Endothelial cell (in vitro differentiated cells): Measurements from ENCODE around the gene UNC119B. TPM values are rescaled to one million over a fixed set of nuclear protein-coding genes. Genes with fewer than 3 reads are reported as not detected.

Experiments used
- DNase-seq: peaks from one replicate; pipeline ENCODE4 v3.0.0; 2021; ENCODE audit warnings: low spot score
- H3K27ac Mint-ChIP-seq: one replicate; pipeline ENCODE4 v1.8.0; 2021; ENCODE audit warnings: mixed read lengths, inconsistent platforms; ENCODE audit not compliant: unreplicated experiment
- H3K27me3 Mint-ChIP-seq: one replicate; pipeline ENCODE4 v1.8.0; 2021; ENCODE audit warnings: mild to moderate bottlenecking, moderate library complexity, mixed read lengths, inconsistent platforms; ENCODE audit not compliant: unreplicated experiment
- H3K36me3 Mint-ChIP-seq: one replicate; pipeline ENCODE4 v1.8.0; 2021; ENCODE audit warnings: mild to moderate bottlenecking, low read depth, mixed read lengths, inconsistent platforms; ENCODE audit not compliant: unreplicated experiment
- H3K4me1 Mint-ChIP-seq: one replicate; pipeline ENCODE4 v1.8.0; 2021; ENCODE audit warnings: mild to moderate bottlenecking, mixed read lengths, inconsistent platforms; ENCODE audit not compliant: unreplicated experiment
- H3K4me3 Mint-ChIP-seq: one replicate; pipeline ENCODE4 v1.8.0; 2021; ENCODE audit warnings: mild to moderate bottlenecking, mixed read lengths, inconsistent platforms; ENCODE audit not compliant: unreplicated experiment
- H3K9me3 Mint-ChIP-seq: one replicate; pipeline ENCODE4 v1.8.0; 2021; ENCODE audit warnings: mixed read lengths, inconsistent platforms; ENCODE audit not compliant: unreplicated experiment
- CTCF ChIP-seq: fragments of 200-600 bp; sonication (generic); IDR thresholded peaks from one replicate; pipeline ENCODE4 v1.5.0; 2021; ENCODE audit warnings: antibody characterized with exemption; ENCODE audit not compliant: unreplicated experiment
- long read RNA-seq: library from polyadenylated mRNA; unstranded; transcript quantifications from one replicate; pipeline ENCODE4 v2.0.0, GENCODE V29; 2020; ENCODE audit not compliant: unreplicated experiment
- total RNA-seq: library from RNA; stranded (reverse); fragmentation: NEBNext Ultra II Directional; extraction: Animal tissue kit (Norgen Biotek cat#: 25700); gene quantifications from one replicate; pipeline ENCODE4 v1.2.1, GENCODE V29; 2021; ENCODE audit not compliant: unreplicated experiment

UNC119B gene
- 35.0 TPM for total RNA-seq
- long read RNA-seq = 0 reads

DNA sequence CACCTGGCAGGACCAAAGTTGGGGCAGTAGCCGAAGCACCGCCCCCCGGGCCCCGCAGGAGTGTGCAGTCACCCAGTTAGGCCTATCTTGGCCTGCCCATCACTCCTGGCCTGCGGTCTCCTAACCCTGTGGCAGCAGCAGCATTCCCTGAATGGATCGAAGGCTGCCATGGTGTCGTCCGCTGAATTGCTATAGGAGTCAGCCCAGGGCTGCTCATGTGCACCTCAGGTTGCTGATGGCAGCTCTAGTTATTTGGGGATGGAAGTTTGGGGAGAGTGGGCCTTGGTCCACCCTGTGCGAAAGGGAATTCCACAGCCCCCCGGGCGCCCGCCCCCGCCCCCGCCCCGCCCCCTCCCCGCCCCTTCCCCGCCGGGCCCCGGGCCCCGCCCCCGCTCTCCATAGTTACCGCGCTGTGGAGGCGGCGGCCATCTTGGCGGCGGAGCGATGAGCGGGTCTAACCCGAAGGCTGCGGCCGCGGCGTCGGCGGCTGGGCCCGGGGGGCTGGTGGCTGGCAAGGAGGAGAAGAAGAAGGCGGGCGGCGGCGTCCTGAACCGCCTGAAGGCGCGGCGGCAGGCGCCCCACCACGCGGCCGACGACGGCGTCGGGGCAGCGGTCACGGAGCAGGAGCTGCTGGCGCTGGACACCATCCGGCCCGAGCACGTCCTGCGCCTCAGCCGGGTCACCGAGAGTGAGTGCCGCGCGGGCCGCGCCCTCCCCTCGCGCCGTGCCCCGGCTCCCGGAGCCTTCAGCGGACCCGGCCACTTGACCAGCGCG lies at the start of gene UNC119B:
Gene UNC119B, plus strand, starts transcription at position 428 of the 774 bp plus-strand sequence. Its CDS starts 17 bp downstream, at position 445.
- Mint-ChIP-seq H3K9me3 (no peaks in the 10 kb centered on the region), H3K27me3 (peaks cover 12% of the 10 kb centered on the region), H3K36me3 (peaks cover 3% of the 10 kb centered on the region), H3K4me1 (peaks cover 15% of the 10 kb centered on the region), H3K27ac (peak within 1 kb of the TSS; percentile 78), H3K4me3 (peak within 1 kb of the TSS; percentile 90)
- peak; percentile 75 for DNase-seq
- TF ChIP-seq CTCF = no peak

DNA sequence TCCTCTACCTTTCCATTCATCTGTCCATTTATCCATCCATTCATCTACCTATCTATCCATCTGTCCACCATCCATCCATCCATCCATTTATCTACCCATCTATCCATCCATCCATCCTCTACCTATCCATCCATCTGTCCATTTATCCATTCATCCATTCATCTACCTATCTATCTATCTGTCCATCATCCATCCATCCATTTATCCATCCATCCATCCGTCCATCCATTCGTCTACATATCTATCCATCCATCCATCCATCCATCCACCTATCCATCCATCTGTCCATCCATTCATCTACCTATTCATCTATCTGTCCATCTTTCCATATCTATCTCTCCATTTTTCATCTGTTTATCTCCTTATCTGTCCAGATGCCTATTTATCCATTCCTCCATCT lies 48.8 kb upstream of the UNC119B start:
- no peak for DNase-seq
- no peak overlapping the region for H3K4me3 Mint-ChIP-seq
- TF ChIP-seq CTCF = no peak
- H3K4me1 Mint-ChIP-seq = no peaks in the 10 kb centered on the region
- H3K27ac Mint-ChIP-seq = no peak overlapping the region
- H3K27me3 Mint-ChIP-seq = no peaks in the 10 kb centered on the region
- H3K36me3 Mint-ChIP-seq = no peaks in the 10 kb centered on the region
- H3K9me3 Mint-ChIP-seq = no peaks in the 10 kb centered on the region

DNA sequence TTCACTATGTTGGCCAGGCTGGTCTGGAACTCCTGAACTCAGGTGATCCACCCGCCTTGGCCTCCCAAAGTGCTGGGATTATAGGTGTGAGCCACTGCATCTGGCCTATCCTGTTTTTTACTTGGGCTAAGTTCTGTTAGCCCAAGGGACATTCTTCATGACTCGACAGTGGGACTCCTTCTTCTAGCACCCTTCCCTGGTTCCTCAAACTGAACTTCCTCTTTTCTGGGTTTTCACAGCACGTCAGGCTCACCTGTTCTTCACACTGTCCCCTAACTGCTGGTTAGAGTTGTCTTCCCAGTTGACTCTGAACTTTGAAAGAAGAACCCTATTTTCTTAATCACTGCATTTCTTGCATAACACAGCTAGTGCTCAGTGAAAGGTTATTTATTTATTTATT lies 47.4 kb upstream of the UNC119B start:
- Mint-ChIP-seq H3K4me3 (no peak overlapping the region), H3K4me1 (no peaks in the 10 kb centered on the region), H3K36me3 (no peaks in the 10 kb centered on the region), H3K27me3 (no peaks in the 10 kb centered on the region), H3K27ac (no peak overlapping the region), H3K9me3 (no peaks in the 10 kb centered on the region)
- no peak for DNase-seq
- no peak for TF ChIP-seq CTCF

- no peak overlapping the region for H3K27ac Mint-ChIP-seq
- H3K4me1 Mint-ChIP-seq = no peaks in the 10 kb centered on the region
- H3K27me3 Mint-ChIP-seq = peaks cover 4% of the 10 kb centered on the region
- no peak for DNase-seq
- TF ChIP-seq CTCF = no peak
- H3K36me3 Mint-ChIP-seq = no peaks in the 10 kb centered on the region
- H3K9me3 Mint-ChIP-seq = no peaks in the 10 kb centered on the region
- H3K4me3 Mint-ChIP-seq = no peak overlapping the region
These were observed 46.5 kb upstream of the UNC119B start for GRCh38 chr12:120663741-120664140.
